D721Med (cell line): ENCODE results near the gene PGAP3.

Experiments
- DNase-seq: peaks from one replicate; pipeline ENCODE4 v3.0.0; 2011; ENCODE audit warnings: low spot score; ENCODE audit not compliant: insufficient read length
- FAIRE-seq: peaks from 2 replicates; lab custom pipeline; 2011; peaks lifted over from hg19 to GRCh38; lab: Jason Lieb, UNC
- CTCF ChIP-seq: IDR thresholded peaks from 2 replicates; pipeline ENCODE4 v1.5.1; 2012; ENCODE audit warnings: mild to moderate bottlenecking, control low read depth; ENCODE audit not compliant: insufficient read depth; ENCODE audit errors: missing control alignments

Gene PGAP3

GRCh38 chr17:39631403-39631802 lies 56.5 kb downstream of the PGAP3 start:
- FAIRE-seq (no peak), DNase-seq (no peak)
- TF ChIP-seq CTCF, result no peak

GRCh38 chr17:39629898-39630297 lies 58.0 kb downstream of the PGAP3 start:
- no peak for TF ChIP-seq CTCF
- FAIRE-seq (no peak), DNase-seq (no peak)

GRCh38 chr17:39629494-39629880 lies 58.4 kb downstream of the PGAP3 start:
- no peak for TF ChIP-seq CTCF
- FAIRE-seq (no peak), DNase-seq (no peak)

GRCh38 chr17:39628655-39629493 lies 59.0 kb downstream of the PGAP3 start:
- TF ChIP-seq CTCF, result no peak
- DNase-seq, result no peak
- no peak for FAIRE-seq

- DNase-seq, result no peak
- FAIRE-seq, result no peak
- TF ChIP-seq CTCF, result no peak
Observed at GRCh38 chr17:39627712-39628516, 59.9 kb downstream of the PGAP3 start.

GRCh38 chr17:39627047-39627711 lies 60.7 kb downstream of the PGAP3 start:
- no peak for FAIRE-seq
- no peak for TF ChIP-seq CTCF
- DNase-seq, result no peak
